Astrocyte (in vitro differentiated cells and primary cell): ENCODE results near the gene GEMIN2. TPM values are rescaled to one million over a fixed set of nuclear protein-coding genes. Genes with fewer than 3 reads are reported as not detected.
"Not testable (repeated sequence)": the region's sequence is repeated elsewhere in the genome, so short reads cannot be mapped to it uniquely, and the experiment has no call there.

Experiments
- DNase-seq: peaks from one replicate; pipeline ENCODE4 v3.0.0-alpha.2; 2010; ENCODE audit warnings: low read depth
- FAIRE-seq: peaks from 2 replicates; lab custom pipeline; 2011; peaks lifted over from hg19 to GRCh38; lab: Jason Lieb, UNC
- H2AFZ ChIP-seq: 2 replicates; pipeline ENCODE4 v1.6.0; 2012; ENCODE audit warnings: low read depth, low read length, inconsistent platforms
- H3K27ac ChIP-seq: 2 replicates; pipeline ENCODE4 v1.5.1; 2011; ENCODE audit warnings: low read depth, low read length, inconsistent platforms
- H3K27me3 ChIP-seq: 2 replicates; pipeline ENCODE4 v1.6.0; 2011; ENCODE audit warnings: low read length, inconsistent platforms; ENCODE audit not compliant: insufficient read depth
- H3K36me3 ChIP-seq: 2 replicates; pipeline ENCODE4 v1.5.1; 2011; ENCODE audit warnings: low read length, inconsistent platforms; ENCODE audit not compliant: insufficient read depth
- H3K4me1 ChIP-seq: 2 replicates; pipeline ENCODE4 v1.5.1; 2011; ENCODE audit warnings: low read length, inconsistent platforms; ENCODE audit not compliant: insufficient read depth
- H3K4me2 ChIP-seq: 2 replicates; pipeline ENCODE4 v1.6.0; 2012; ENCODE audit warnings: low read length, inconsistent platforms
- H3K4me3 ChIP-seq: 2 replicates; pipeline ENCODE4 v1.5.1; 2011; ENCODE audit warnings: low read depth, mild to moderate bottlenecking, low read length, inconsistent platforms; ENCODE audit not compliant: insufficient read depth
- H3K79me2 ChIP-seq: 2 replicates; pipeline ENCODE4 v1.6.0; 2012; ENCODE audit warnings: mild to moderate bottlenecking, low read length, inconsistent platforms; ENCODE audit not compliant: insufficient read depth
- H3K9ac ChIP-seq: 2 replicates; pipeline ENCODE4 v1.6.0; 2012; ENCODE audit warnings: mild to moderate bottlenecking, low read length, inconsistent platforms
- H3K9me3 ChIP-seq: 2 replicates; pipeline ENCODE4 v1.5.1; 2012; ENCODE audit warnings: low read depth, mild to moderate bottlenecking, low read length, inconsistent platforms; ENCODE audit not compliant: insufficient read depth
- H4K20me1 ChIP-seq: 2 replicates; pipeline ENCODE4 v1.6.0; 2012; ENCODE audit warnings: low read length, inconsistent platforms; ENCODE audit not compliant: insufficient read depth
- H3K27ac Mint-ChIP-seq: one replicate; pipeline ENCODE4 v1.8.0; 2021; ENCODE audit warnings: mild to moderate bottlenecking, mixed read lengths; ENCODE audit not compliant: unreplicated experiment
- H3K27me3 Mint-ChIP-seq: one replicate; pipeline ENCODE4 v1.8.0; 2021; ENCODE audit warnings: low read depth, mixed read lengths; ENCODE audit not compliant: unreplicated experiment
- H3K36me3 Mint-ChIP-seq: one replicate; pipeline ENCODE4 v1.8.0; 2021; ENCODE audit warnings: low read depth, mixed read lengths; ENCODE audit not compliant: unreplicated experiment
- H3K4me1 Mint-ChIP-seq: one replicate; pipeline ENCODE4 v1.8.0; 2021; ENCODE audit warnings: low read depth, mixed read lengths; ENCODE audit not compliant: unreplicated experiment
- H3K4me3 Mint-ChIP-seq: one replicate; pipeline ENCODE4 v1.8.0; 2021; ENCODE audit warnings: mild to moderate bottlenecking, moderate library complexity, mixed read lengths; ENCODE audit not compliant: unreplicated experiment
- H3K9me3 Mint-ChIP-seq: one replicate; pipeline ENCODE4 v1.8.0; 2021; ENCODE audit warnings: mild to moderate bottlenecking, mixed read lengths; ENCODE audit not compliant: unreplicated experiment
- CTCF ChIP-seq: IDR thresholded peaks from 2 replicates; pipeline ENCODE4 v1.5.1; 2011; ENCODE audit warnings: low read depth, mild to moderate bottlenecking, inconsistent platforms, low read length, moderate library complexity; ENCODE audit not compliant: insufficient read depth
- EZH2 ChIP-seq: IDR thresholded peaks from 2 replicates; pipeline ENCODE4 v1.6.1; 2012; ENCODE audit warnings: mild to moderate bottlenecking, low read length, inconsistent platforms; ENCODE audit not compliant: insufficient read depth
- total RNA-seq: library from RNA; stranded (reverse); gene quantifications from 2 replicates; pipeline ENCODE4 v1.2.1, GENCODE V29; 2021

GEMIN2 gene
- total RNA-seq, 1 donor from 2014 or later = 12.4 TPM

GRCh38 chr14:39122330-39123138 is 8.4 kb downstream of the GEMIN2 start:
- Histone ChIP-seq H2AFZ (no peak overlapping the region), H3K9me3 (no peaks in the 10 kb centered on the region), H3K79me2 (no peaks in the 10 kb centered on the region), H3K27me3 (no peaks in the 10 kb centered on the region), H3K4me1 (no peaks in the 10 kb centered on the region), H3K4me2 (no peak overlapping the region), H3K27ac (no peak overlapping the region), H4K20me1 (no peaks in the 10 kb centered on the region), H3K36me3 (peaks cover 14% of the 10 kb centered on the region), H3K9ac (no peak overlapping the region), H3K4me3 (no peak overlapping the region)
- H3K4me1 Mint-ChIP-seq = no peaks in the 10 kb centered on the region
- FAIRE-seq (no peak), DNase-seq (no peak)
- no peak overlapping the region for H3K27ac Mint-ChIP-seq
- no peak for TF ChIP-seq CTCF
- no peak for TF ChIP-seq EZH2
- no peaks in the 10 kb centered on the region for H3K9me3 Mint-ChIP-seq
- peaks cover 4% of the 10 kb centered on the region for H3K36me3 Mint-ChIP-seq
- H3K4me3 Mint-ChIP-seq = no peak overlapping the region
- H3K27me3 Mint-ChIP-seq = no peaks in the 10 kb centered on the region

GRCh38 chr14:39137835-39138234 is 23.7 kb downstream of the GEMIN2 start:
- not testable (repeated sequence) for H3K79me2 ChIP-seq, H4K20me1 ChIP-seq, H3K4me3 Mint-ChIP-seq, H3K27me3 Mint-ChIP-seq, H3K36me3 ChIP-seq, H3K9me3 ChIP-seq, H3K9ac ChIP-seq, H3K4me1 Mint-ChIP-seq, H3K4me1 ChIP-seq, H3K27me3 ChIP-seq, H3K4me3 ChIP-seq, DNase-seq, FAIRE-seq, H3K27ac Mint-ChIP-seq, H3K4me2 ChIP-seq, H3K9me3 Mint-ChIP-seq, H2AFZ ChIP-seq, H3K27ac ChIP-seq
- H3K36me3 Mint-ChIP-seq = peaks cover 15% of the 10 kb centered on the region

- H3K27ac ChIP-seq = no peak overlapping the region
- H3K27ac Mint-ChIP-seq = no peak overlapping the region
- no peaks in the 10 kb centered on the region for H3K4me1 Mint-ChIP-seq
- DNase-seq = no peak
- H4K20me1 ChIP-seq = no peaks in the 10 kb centered on the region
- H3K27me3 ChIP-seq = no peaks in the 10 kb centered on the region
- H3K27me3 Mint-ChIP-seq = no peaks in the 10 kb centered on the region
- no peaks in the 10 kb centered on the region for H3K4me1 ChIP-seq
- H3K9me3 Mint-ChIP-seq = peaks cover 7% of the 10 kb centered on the region
- H3K4me3 ChIP-seq = no peak overlapping the region
- TF ChIP-seq CTCF (no peak), EZH2 (no peak)
- no peak overlapping the region for H3K4me2 ChIP-seq
- H3K9me3 ChIP-seq = no peaks in the 10 kb centered on the region
- no peak overlapping the region for H3K9ac ChIP-seq
- no peaks in the 10 kb centered on the region for H3K79me2 ChIP-seq
- peaks cover 18% of the 10 kb centered on the region for H3K36me3 Mint-ChIP-seq
- H3K36me3 ChIP-seq = peaks cover 8% of the 10 kb centered on the region
- no peak overlapping the region for H3K4me3 Mint-ChIP-seq
- no peak overlapping the region for H2AFZ ChIP-seq
- no peak for FAIRE-seq
These were observed 24.3 kb downstream of the GEMIN2 start for GRCh38 chr14:39138440-39138839.
